IMR-90 (cell line): Measurements from ENCODE around the gene ABHD10.

Experiments used
- BHLHE40 ChIP-seq: fragments of 150-350 bp; IDR thresholded peaks from 2 replicates; pipeline ENCODE4 v1.6.1; 2016; ENCODE audit warnings: mild to moderate bottlenecking, low read depth, low read length
- CEBPB ChIP-seq: IDR thresholded peaks from 2 replicates; pipeline ENCODE4 v1.6.1; 2012; ENCODE audit warnings: low read depth, low read length, improper control_type of control experiment
- CHD1 ChIP-seq: IDR thresholded peaks from 2 replicates; pipeline ENCODE4 v1.6.1; 2012; ENCODE audit warnings: low read depth, low read length, improper control_type of control experiment
- CTCF ChIP-seq: conservative IDR thresholded peaks from 2 replicates; pipeline ENCODE4 v1.5.1; 2012; ENCODE audit warnings: mild to moderate bottlenecking, low read depth, low read length, improper control_type of control experiment
- ELK1 ChIP-seq: fragments of 150-350 bp; IDR thresholded peaks from 2 replicates; pipeline ENCODE4 v1.6.1; 2016; ENCODE audit warnings: low read depth, mild to moderate bottlenecking, low read length, moderate library complexity, borderline replicate concordance
- MAFK ChIP-seq: IDR thresholded peaks from 2 replicates; pipeline ENCODE4 v1.6.1; 2012; ENCODE audit warnings: low read depth, low read length, improper control_type of control experiment
- MAZ ChIP-seq: IDR thresholded peaks from 2 replicates; pipeline ENCODE4 v1.6.1; 2012; ENCODE audit warnings: low read depth, mild to moderate bottlenecking, low read length, improper control_type of control experiment, moderate library complexity, borderline replicate concordance
- MXI1 ChIP-seq: IDR thresholded peaks from 2 replicates; pipeline ENCODE4 v1.6.1; 2012; ENCODE audit warnings: low read depth, mild to moderate bottlenecking, low read length, moderate library complexity, borderline replicate concordance
- POLR2A ChIP-seq: IDR thresholded peaks from 2 replicates; pipeline ENCODE4 v1.6.1; 2012; ENCODE audit warnings: mild to moderate bottlenecking, low read depth, low read length
- RAD21 ChIP-seq: IDR thresholded peaks from 2 replicates; pipeline ENCODE4 v1.6.1; 2012; ENCODE audit warnings: low read length, improper control_type of control experiment
- RCOR1 ChIP-seq: IDR thresholded peaks from 2 replicates; pipeline ENCODE4 v1.6.1; 2012; ENCODE audit warnings: mild to moderate bottlenecking, low read length, improper control_type of control experiment; ENCODE audit not compliant: insufficient replicate concordance
- RFX5 ChIP-seq: IDR thresholded peaks from 2 replicates; pipeline ENCODE4 v1.8.0; 2012; ENCODE audit warnings: low read depth, mild to moderate bottlenecking, low read length, moderate library complexity
- SMC3 ChIP-seq: fragments of 150-350 bp; IDR thresholded peaks from 2 replicates; pipeline ENCODE4 v1.6.1; 2016; ENCODE audit warnings: low read depth, mild to moderate bottlenecking, antibody characterized with exemption, low read length, moderate library complexity

GRCh38 chr3:111936191-111936841 lies 42.5 kb upstream of the ABHD10 start:
- TF ChIP-seq CTCF (no peak), MAZ (no peak), MXI1 (no peak), MAFK (peak; percentile 41), POLR2A (no peak), CEBPB (peak; percentile 57; the same call in 1 of the 2 replicates), CHD1 (no peak), SMC3 (no peak), BHLHE40 (no peak), RAD21 (no peak), ELK1 (no peak), RCOR1 (no peak), RFX5 (no peak)
